ENCODE data around the gene HS6ST2. TPM values are rescaled to one million over a fixed set of nuclear protein-coding genes. Genes with fewer than 3 reads are reported as not detected.
A peak's percentile ranks its signal among the peaks of the same experiment; 100 is the strongest.

HS6ST2 gene
- total RNA-seq, 1 experiment from 2014 or later = 24.6 TPM

- no peak for TF ChIP-seq EGR1 (IDR thresholded peaks at IDR 0.05; ENCODE audit: low read depth)
- TF ChIP-seq POLR2AphosphoS5 (IDR thresholded peaks at IDR 0.05; ENCODE audit: low read depth, low read length) = peak; percentile 18; the same call in 1 of the 2 replicates
- peak; percentile 24; the same call in 1 of the 2 replicates for TF ChIP-seq CBX3 (IDR thresholded peaks at IDR 0.05; ENCODE audit: low read depth)
- peak; percentile 81 for TF ChIP-seq ZFX (IDR thresholded peaks at IDR 0.05)
- no peak for TF ChIP-seq POLR2A (IDR thresholded peaks at IDR 0.05; ENCODE audit: borderline replicate concordance, extremely low read depth, insufficient read depth, insufficient read length)
Observed at GRCh38 chrX:132958091-132958703, at the start of gene HS6ST2 (continued).

- Histone ChIP-seq H3K4me2 (ENCODE audit: low read length) (no peak overlapping the region), H3K4me3 (replicated peaks in 1 of 2; ENCODE audit: low read depth in 1 of 2, low read length in 2 of 2) (no peak overlapping the region), H3K27ac (ENCODE audit: low read depth, low read length) (no peak overlapping the region), H3K9me2 (ENCODE audit: insufficient read depth) (no peaks in the 10 kb centered on the region), H4K20me1 (ENCODE audit: insufficient read depth) (no peaks in the 10 kb centered on the region), H3K79me2 (ENCODE audit: insufficient read depth, low read length) (no peaks in the 10 kb centered on the region), H3K36me3 (ENCODE audit: control insufficient read depth in 1 of 2, insufficient read depth in 2 of 2, low read length in 2 of 2) (no peaks in the 10 kb centered on the region), H3K9ac (ENCODE audit: low read length) (no peak overlapping the region), H3K9me3 (ENCODE audit: control insufficient read depth in 1 of 2, insufficient read depth in 1 of 2, low read depth in 1 of 2, low read length in 2 of 2) (no peaks in the 10 kb centered on the region), H3K27me3 (ENCODE audit: insufficient read depth, low read length) (no peaks in the 10 kb centered on the region), H3K4me1 (ENCODE audit: control insufficient read depth in 1 of 2, insufficient read depth in 2 of 2, low read length in 2 of 2) (no peaks in the 10 kb centered on the region), H2AFZ (ENCODE audit: low read depth, low read length, poor library complexity, severe bottlenecking) (no peak overlapping the region)
- ChIA-PET RAD21 (ENCODE audit: low non-redundant PET in 1 of 2, low total read pairs in 2 of 2, uncharacterized antibody in 2 of 2, unreplicated experiment in 2 of 2) (no interaction called here), POLR2A (no interaction called here), CTCF (no interaction called here)
- TF ChIP-seq ZBTB33 (IDR thresholded peaks at IDR 0.05; ENCODE audit: extremely low read depth, insufficient replicate concordance, low read length) (no peak), RAD21 (IDR thresholded peaks at IDR 0.05; ENCODE audit: low read depth) (no peak), SP1 (IDR thresholded peaks at IDR 0.05; ENCODE audit: low read depth) (no peak), FOSL1 (IDR thresholded peaks at IDR 0.05; ENCODE audit: low read depth) (no peak), CBX3 (IDR thresholded peaks at IDR 0.05; ENCODE audit: low read depth) (no peak), ELF1 (IDR thresholded peaks at IDR 0.05; ENCODE audit: borderline replicate concordance, low read depth) (no peak), CEBPB (IDR thresholded peaks at IDR 0.05; ENCODE audit: low read depth) (no peak), ZFX (IDR thresholded peaks at IDR 0.05) (no peak), YY1 (IDR thresholded peaks at IDR 0.05; ENCODE audit: extremely low read depth, insufficient replicate concordance, low read depth, low read length) (no peak), JUND (IDR thresholded peaks at IDR 0.05) (no peak), ZNF274 (IDR thresholded peaks at IDR 0.05; ENCODE audit: low read depth, low read length) (no peak), EZH2phosphoT487 (IDR thresholded peaks at IDR 0.05; ENCODE audit: borderline replicate concordance) (no peak), EGR1 (IDR thresholded peaks at IDR 0.05; ENCODE audit: low read depth) (no peak), TCF7L2 (IDR thresholded peaks at IDR 0.05; ENCODE audit: borderline replicate concordance, extremely low read depth, insufficient read depth, insufficient read length) (no peak), SRF (IDR thresholded peaks at IDR 0.05; ENCODE audit: low read depth) (no peak), SIN3A (IDR thresholded peaks at IDR 0.05; ENCODE audit: low read depth) (no peak)
- TF ChIP-seq, protein P1, sequence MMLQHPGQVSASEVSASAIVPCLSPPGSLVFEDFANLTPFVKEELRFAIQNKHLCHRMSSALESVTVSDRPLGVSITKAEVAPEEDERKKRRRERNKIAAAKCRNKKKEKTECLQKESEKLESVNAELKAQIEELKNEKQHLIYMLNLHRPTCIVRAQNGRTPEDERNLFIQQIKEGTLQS (IDR thresholded peaks at IDR 0.05) = no peak
- TF ChIP-seq, protein P2, sequence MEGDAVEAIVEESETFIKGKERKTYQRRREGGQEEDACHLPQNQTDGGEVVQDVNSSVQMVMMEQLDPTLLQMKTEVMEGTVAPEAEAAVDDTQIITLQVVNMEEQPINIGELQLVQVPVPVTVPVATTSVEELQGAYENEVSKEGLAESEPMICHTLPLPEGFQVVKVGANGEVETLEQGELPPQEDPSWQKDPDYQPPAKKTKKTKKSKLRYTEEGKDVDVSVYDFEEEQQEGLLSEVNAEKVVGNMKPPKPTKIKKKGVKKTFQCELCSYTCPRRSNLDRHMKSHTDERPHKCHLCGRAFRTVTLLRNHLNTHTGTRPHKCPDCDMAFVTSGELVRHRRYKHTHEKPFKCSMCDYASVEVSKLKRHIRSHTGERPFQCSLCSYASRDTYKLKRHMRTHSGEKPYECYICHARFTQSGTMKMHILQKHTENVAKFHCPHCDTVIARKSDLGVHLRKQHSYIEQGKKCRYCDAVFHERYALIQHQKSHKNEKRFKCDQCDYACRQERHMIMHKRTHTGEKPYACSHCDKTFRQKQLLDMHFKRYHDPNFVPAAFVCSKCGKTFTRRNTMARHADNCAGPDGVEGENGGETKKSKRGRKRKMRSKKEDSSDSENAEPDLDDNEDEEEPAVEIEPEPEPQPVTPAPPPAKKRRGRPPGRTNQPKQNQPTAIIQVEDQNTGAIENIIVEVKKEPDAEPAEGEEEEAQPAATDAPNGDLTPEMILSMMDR (IDR thresholded peaks at IDR 0.05 in 2 of 3, conservative IDR thresholded peaks at IDR 0.05 in 1 of 3; ENCODE audit: borderline replicate concordance in 1 of 3, insufficient read depth in 1 of 3, low read depth in 2 of 3, low read length in 2 of 3) = no peak
- TF ChIP-seq, protein P3, sequence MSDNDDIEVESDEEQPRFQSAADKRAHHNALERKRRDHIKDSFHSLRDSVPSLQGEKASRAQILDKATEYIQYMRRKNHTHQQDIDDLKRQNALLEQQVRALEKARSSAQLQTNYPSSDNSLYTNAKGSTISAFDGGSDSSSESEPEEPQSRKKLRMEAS (IDR thresholded peaks at IDR 0.05) = no peak
- ATAC-seq = no peak
- no peak for DNase-seq (ENCODE audit: low read depth, low spot score)
- BruUV-seq (replicated peaks) = no TSS peak
- intact Hi-C loops (cut with micrococcal nuclease) = no loop called here
Observed at GRCh38 chrX:133007458-133007857, 49.0 kb upstream of the HS6ST2 start.

All from HCT116 (cell line).